HG03196 (cell line): ENCODE measurements around the gene LAMC1.

ENCODE experiments used
- ATAC-seq: cut with Tn5 transposase; IDR thresholded peaks from one replicate; pipeline ENCODE4 v1.9.1; 2021; ENCODE audit not compliant: unreplicated experiment

Gene LAMC1

GRCh38 chr1:183077097-183077496 lies 53.9 kb downstream of the LAMC1 start:
- no peak for ATAC-seq

- ATAC-seq: no peak
These were observed 56.6 kb downstream of the LAMC1 start for GRCh38 chr1:183079712-183080388.

GRCh38 chr1:183080406-183080805 lies 57.2 kb downstream of the LAMC1 start:
- no peak for ATAC-seq

- ATAC-seq: no peak
These were observed 58.3 kb downstream of the LAMC1 start for GRCh38 chr1:183081402-183082120.

- ATAC-seq: no peak
These were observed 59.4 kb downstream of the LAMC1 start for GRCh38 chr1:183082650-183083049.

- no peak for ATAC-seq
These were observed 63.8 kb downstream of the LAMC1 start for GRCh38 chr1:183087001-183087400.

GRCh38 chr1:183089025-183089639 lies 65.9 kb downstream of the LAMC1 start:
- ATAC-seq: no peak

GRCh38 chr1:183090391-183091006 lies 67.3 kb downstream of the LAMC1 start:
- ATAC-seq: no peak

- no peak for ATAC-seq
These were observed 68.0 kb downstream of the LAMC1 start for GRCh38 chr1:183091181-183091580.

- ATAC-seq: no peak
These were observed 69.1 kb downstream of the LAMC1 start for GRCh38 chr1:183092350-183092749.

- no peak for ATAC-seq
These were observed 69.9 kb downstream of the LAMC1 start for GRCh38 chr1:183093066-183093668.

GRCh38 chr1:183093786-183094298 lies 70.6 kb downstream of the LAMC1 start:
- ATAC-seq: no peak

- ATAC-seq: no peak
These were observed 71.1 kb downstream of the LAMC1 start for GRCh38 chr1:183094351-183094750.

GRCh38 chr1:183096351-183096750 lies 73.1 kb downstream of the LAMC1 start:
- no peak for ATAC-seq

- no peak for ATAC-seq
These were observed 73.7 kb downstream of the LAMC1 start for GRCh38 chr1:183096894-183097293.

- ATAC-seq: no peak
These were observed 74.3 kb downstream of the LAMC1 start for GRCh38 chr1:183097438-183098051.

GRCh38 chr1:183098317-183098716 lies 75.1 kb downstream of the LAMC1 start:
- no peak for ATAC-seq

GRCh38 chr1:183100361-183100974 lies 77.2 kb downstream of the LAMC1 start:
- no peak for ATAC-seq

GRCh38 chr1:183101081-183101480 lies 77.9 kb downstream of the LAMC1 start:
- ATAC-seq: no peak

- ATAC-seq: no peak
These were observed 78.6 kb downstream of the LAMC1 start for GRCh38 chr1:183101841-183102276.
